Epithelial cell of esophagus (primary cell): ENCODE measurements around the gene CCL5.

Experiments
- DNase-seq: peaks from one replicate; pipeline ENCODE4 v3.0.0; 2010; ENCODE audit warnings: low read depth
- H3K4me3 ChIP-seq: 2 replicates; pipeline ENCODE4 v1.5.1; 2011; ENCODE audit warnings: mild to moderate bottlenecking, low read length, control low read depth
- TF ChIP-seq, protein P1 (sequence below): IDR thresholded peaks from 2 replicates; pipeline ENCODE4 v1.5.1; 2011; ENCODE audit warnings: low read depth, mild to moderate bottlenecking, low read length, control low read depth, inconsistent platforms; ENCODE audit not compliant: insufficient read depth; ENCODE audit errors: missing control alignments

CCL5 gene

DNA sequence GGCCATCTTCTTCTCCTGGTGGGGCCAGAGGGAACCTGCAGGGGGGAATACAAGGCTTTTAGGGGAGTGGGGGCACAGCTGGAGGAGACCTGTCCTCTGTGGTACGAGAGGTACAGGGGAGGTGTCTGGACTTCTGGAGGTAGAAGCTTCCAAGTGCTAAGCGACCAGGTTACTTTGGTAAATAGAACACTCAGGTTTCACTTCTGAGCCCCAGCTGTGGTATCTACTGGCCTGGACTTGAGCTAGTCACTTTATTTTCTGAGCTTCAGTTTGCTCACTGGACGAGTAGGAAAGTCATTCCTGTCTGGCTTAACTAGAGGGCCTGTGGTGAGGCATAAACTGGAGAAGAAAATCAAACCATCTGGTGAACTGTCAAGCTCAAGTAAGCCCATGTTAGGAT lies 11.4 kb downstream of the CCL5 start, which contains the start of gene HEATR9:
Gene HEATR9, minus strand, starts transcription at position 155 of the 400 bp plus-strand sequence. Its CDS starts 149 bp downstream, at position 6.
- TF ChIP-seq, protein P1, sequence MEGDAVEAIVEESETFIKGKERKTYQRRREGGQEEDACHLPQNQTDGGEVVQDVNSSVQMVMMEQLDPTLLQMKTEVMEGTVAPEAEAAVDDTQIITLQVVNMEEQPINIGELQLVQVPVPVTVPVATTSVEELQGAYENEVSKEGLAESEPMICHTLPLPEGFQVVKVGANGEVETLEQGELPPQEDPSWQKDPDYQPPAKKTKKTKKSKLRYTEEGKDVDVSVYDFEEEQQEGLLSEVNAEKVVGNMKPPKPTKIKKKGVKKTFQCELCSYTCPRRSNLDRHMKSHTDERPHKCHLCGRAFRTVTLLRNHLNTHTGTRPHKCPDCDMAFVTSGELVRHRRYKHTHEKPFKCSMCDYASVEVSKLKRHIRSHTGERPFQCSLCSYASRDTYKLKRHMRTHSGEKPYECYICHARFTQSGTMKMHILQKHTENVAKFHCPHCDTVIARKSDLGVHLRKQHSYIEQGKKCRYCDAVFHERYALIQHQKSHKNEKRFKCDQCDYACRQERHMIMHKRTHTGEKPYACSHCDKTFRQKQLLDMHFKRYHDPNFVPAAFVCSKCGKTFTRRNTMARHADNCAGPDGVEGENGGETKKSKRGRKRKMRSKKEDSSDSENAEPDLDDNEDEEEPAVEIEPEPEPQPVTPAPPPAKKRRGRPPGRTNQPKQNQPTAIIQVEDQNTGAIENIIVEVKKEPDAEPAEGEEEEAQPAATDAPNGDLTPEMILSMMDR = no peak
- DNase-seq = no peak
- no peak within 1 kb of the TSS for H3K4me3 ChIP-seq

DNA sequence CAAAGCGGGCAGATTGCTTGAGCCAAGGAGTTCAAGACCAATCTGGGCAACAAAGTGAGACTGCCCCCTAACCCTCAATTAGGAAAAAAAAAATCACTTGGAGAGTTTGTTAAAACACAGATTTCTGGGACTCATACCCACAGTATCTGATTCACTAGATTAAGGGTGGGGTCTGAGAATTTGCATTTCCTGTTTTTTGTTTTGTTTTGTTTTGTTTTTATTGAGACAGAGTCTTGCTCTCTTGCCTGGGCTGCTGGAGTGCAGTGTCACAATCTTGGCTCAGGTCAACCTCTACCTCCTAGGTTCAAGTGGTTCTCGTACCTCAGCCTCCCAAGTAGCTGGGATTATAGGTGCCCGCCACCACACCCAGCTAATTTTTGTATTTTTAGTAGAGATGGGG lies 12.6 kb downstream of the CCL5 start:
- no peak for DNase-seq
- no peak overlapping the region for H3K4me3 ChIP-seq
- TF ChIP-seq, protein P1 = no peak

DNA sequence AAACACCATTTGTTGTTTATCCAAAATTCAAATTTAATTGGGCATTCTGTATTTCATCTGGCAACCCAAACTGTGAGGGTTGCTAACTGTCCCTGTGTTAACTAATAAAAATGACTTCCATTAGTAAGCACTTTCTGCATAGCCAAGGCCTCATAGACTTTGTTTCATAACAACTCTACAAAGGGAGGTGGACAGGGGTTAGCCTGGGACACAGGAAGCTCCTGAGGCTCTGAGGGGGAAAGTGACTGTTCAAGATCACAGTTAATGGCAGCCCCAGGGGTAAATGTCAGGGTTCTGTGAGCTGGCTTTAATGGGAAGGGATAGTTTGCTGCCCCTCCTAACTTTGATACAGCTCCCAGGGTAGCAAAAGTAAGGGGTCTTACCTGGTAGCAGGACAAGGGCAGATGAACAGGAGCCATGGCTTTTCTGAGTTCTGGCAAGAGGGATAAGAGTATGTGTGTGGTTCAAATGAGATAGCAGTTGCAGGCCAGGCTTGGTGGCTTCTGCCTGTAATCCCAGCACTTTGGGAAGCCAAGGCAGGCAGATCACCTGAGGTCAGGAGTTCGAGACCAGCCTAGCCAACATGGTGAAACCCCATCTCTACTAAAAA lies 13.7 kb downstream of the CCL5 start:
- TF ChIP-seq, protein P1 = no peak
- no peak for DNase-seq

DNA sequence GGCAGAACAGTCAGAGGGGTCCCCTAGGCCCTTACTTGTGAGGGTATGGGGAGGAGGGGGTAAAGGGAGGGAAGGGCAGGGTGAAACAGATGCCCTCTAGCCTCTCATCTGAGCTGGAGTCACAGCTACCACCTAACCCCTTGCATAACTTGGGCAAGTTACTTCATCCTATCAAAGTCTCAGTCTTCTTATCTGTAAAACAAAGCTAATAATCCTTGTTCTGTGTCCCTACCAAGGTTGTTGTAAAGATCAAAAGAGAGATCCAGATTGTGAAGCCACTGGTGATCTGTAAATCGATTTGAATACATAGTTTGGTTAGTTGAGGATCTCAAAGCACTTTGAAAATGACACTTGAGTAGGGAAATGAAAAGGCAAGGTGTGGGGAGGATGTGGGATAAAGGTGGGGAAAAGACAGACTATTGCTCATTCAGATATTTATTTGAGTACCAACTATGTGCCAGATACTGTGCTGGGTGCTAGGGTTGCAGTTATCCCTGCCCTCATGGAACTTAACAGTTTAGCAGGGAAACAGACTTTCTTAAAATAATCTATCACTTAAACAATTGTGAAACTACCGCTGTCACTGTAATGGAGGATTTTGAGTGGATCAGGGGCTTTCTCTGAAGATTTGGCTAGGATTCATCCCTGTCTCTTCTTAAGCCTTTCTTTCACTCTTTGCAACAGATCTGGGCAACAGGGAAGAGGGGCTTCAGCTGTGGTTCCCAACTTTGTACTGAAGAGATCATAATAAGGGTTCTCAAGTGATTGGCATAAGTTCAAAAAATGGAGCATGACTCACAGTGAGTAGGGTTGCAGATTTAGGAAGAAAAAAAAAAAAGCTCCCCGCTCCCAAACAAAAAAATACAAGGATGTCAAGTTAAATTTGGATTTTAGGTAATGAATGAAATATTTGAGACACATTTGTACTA lies 14.5 kb downstream of the CCL5 start:
- peak; percentile 47 for DNase-seq
- no peak overlapping the region for H3K4me3 ChIP-seq
- TF ChIP-seq, protein P1 = no peak

More for the DNA sequence above, 13.7 kb downstream of the CCL5 start:
- H3K4me3 ChIP-seq = no peak overlapping the region

DNA sequence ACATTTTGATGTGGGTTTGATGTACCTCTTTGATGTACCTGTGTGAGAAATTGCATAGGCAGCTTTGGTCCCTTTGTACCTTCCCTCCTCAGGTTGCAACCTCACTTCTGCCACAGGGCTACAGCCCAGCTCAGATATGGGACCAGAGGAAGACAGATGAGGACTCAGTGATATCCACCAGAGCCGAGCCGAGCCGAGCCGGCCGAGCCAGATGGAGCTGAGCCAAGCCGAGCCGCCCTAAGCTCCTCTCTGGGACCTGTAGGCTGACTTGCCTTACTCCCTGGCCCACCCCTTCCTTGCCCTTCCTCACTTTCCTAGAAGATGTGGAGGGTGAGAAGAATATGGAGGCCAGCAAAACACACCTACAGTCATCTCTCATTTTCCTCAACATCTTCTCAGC lies 15.3 kb downstream of the CCL5 start:
- DNase-seq = no peak
- TF ChIP-seq, protein P1 = no peak
- H3K4me3 ChIP-seq = no peak overlapping the region

DNA sequence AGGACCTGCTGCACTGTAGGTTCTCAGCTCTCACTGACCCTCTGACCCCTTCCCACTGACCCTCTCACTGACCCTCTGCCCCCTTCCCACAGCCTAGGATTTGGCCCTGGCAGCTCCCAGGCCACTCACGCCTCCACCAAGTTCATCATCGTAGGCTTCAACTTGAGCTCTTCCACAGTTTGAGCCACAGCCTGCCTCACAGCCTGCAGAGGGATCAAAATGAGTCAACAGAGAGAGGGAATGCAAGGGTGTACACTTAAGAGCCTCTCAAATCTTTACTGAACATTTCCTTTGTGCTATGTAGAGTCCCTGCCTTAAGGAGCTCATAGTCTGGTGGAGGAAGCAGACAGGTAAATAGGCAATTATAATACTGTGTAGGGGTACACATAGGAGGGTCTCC lies 23.6 kb downstream of the CCL5 start:
- no peak for DNase-seq
- H3K4me3 ChIP-seq = no peak overlapping the region
- TF ChIP-seq, protein P1 = no peak

DNA sequence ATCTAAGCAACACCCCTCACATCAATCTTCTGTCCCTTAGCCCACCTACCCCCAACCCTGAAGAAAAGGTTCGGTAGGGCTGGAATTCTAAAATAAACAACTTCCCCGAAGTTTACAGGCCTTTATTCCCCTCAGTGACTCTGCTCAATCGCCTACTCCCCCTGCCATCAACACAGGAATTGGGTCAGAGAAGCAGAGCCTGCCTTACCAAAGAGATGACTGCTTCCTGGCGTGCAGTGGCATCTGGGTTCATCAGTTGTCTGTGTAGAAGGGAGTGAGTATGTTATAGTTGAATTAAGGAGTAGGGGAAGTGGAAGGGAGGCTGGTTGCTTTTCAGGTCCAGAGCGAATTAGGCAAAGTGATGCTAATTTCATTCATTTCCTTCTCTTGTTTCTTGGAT lies 24.2 kb downstream of the CCL5 start:
- TF ChIP-seq, protein P1 = no peak
- H3K4me3 ChIP-seq = no peak overlapping the region
- no peak for DNase-seq
